ENCODE measurements around the gene LNX2. TPM values are rescaled to one million over a fixed set of nuclear protein-coding genes. Genes with fewer than 3 reads are reported as not detected.

LNX2 gene
- total RNA-seq, 6 experiments from 2014 or later, result 3.9 to 5.3 (median 5.2) TPM

- H3K27ac Mint-ChIP-seq, result no peak overlapping the region
- peaks cover 16% of the 10 kb centered on the region; the same call in 1 of the 2 replicates for H3K36me3 Mint-ChIP-seq (ENCODE audit: low read depth)
- no peak for TF ChIP-seq CTCF (IDR thresholded peaks at IDR 0.05)
- no peaks in the 10 kb centered on the region for H3K9me3 Mint-ChIP-seq
- no peak overlapping the region for H3K4me3 Mint-ChIP-seq
- no peaks in the 10 kb centered on the region for H3K27me3 Mint-ChIP-seq (ENCODE audit: insufficient read depth)
- no peak for DNase-seq
- no peaks in the 10 kb centered on the region for H3K4me1 Mint-ChIP-seq (ENCODE audit: low read depth)
These were observed 68.8 kb downstream of the LNX2 start for GRCh38 chr13:27551562-27551961.

- no peak for TF ChIP-seq CTCF (IDR thresholded peaks at IDR 0.05)
- Mint-ChIP-seq H3K27ac (no peak overlapping the region), H3K9me3 (no peaks in the 10 kb centered on the region), H3K4me3 (no peak overlapping the region), H3K4me1 (ENCODE audit: low read depth) (no peaks in the 10 kb centered on the region), H3K36me3 (ENCODE audit: low read depth) (peaks cover 5% of the 10 kb centered on the region; the same call in 1 of the 2 replicates), H3K27me3 (ENCODE audit: insufficient read depth) (no peaks in the 10 kb centered on the region)
- no peak for DNase-seq
These were observed 70.8 kb downstream of the LNX2 start for GRCh38 chr13:27549406-27549981.

GRCh38 chr13:27542220-27542619 is 78.1 kb downstream of the LNX2 start:
- Mint-ChIP-seq H3K4me3 (no peak overlapping the region), H3K27ac (no peak overlapping the region), H3K9me3 (no peaks in the 10 kb centered on the region), H3K36me3 (ENCODE audit: low read depth) (no peaks in the 10 kb centered on the region), H3K27me3 (ENCODE audit: insufficient read depth) (peaks cover 4% of the 10 kb centered on the region; the same call in 1 of the 2 replicates), H3K4me1 (ENCODE audit: low read depth) (peaks cover 9% of the 10 kb centered on the region)
- no peak for TF ChIP-seq CTCF (IDR thresholded peaks at IDR 0.05)
- no peak for DNase-seq

- peaks cover 4% of the 10 kb centered on the region; the same call in 1 of the 2 replicates for H3K27me3 Mint-ChIP-seq (ENCODE audit: insufficient read depth)
- H3K27ac Mint-ChIP-seq, result no peak overlapping the region
- no peaks in the 10 kb centered on the region for H3K9me3 Mint-ChIP-seq
- TF ChIP-seq CTCF (IDR thresholded peaks at IDR 0.05), result no peak
- no peak overlapping the region; the same call in 1 of the 2 replicates for H3K4me3 Mint-ChIP-seq
- no peaks in the 10 kb centered on the region for H3K36me3 Mint-ChIP-seq (ENCODE audit: low read depth)
- H3K4me1 Mint-ChIP-seq (ENCODE audit: low read depth), result peaks cover 9% of the 10 kb centered on the region
- peak; percentile 32 for DNase-seq
These were observed 78.9 kb downstream of the LNX2 start for GRCh38 chr13:27541386-27541785.

GRCh38 chr13:27536361-27537101 is 83.8 kb downstream of the LNX2 start:
- Mint-ChIP-seq H3K36me3 (ENCODE audit: low read depth) (no peaks in the 10 kb centered on the region), H3K4me1 (ENCODE audit: low read depth) (peaks cover 5% of the 10 kb centered on the region), H3K9me3 (no peaks in the 10 kb centered on the region), H3K27ac (no peak overlapping the region), H3K27me3 (ENCODE audit: insufficient read depth) (peaks cover 4% of the 10 kb centered on the region; the same call in 1 of the 2 replicates), H3K4me3 (no peak overlapping the region)
- no peak for DNase-seq
- no peak for TF ChIP-seq CTCF (IDR thresholded peaks at IDR 0.05)

Measured in HFFc6 (cell line).